Measurements from ENCODE around the gene NTSR1.

Gene NTSR1

GRCh38 chr20:62792940-62793756, 84.5 kb downstream of the NTSR1 start:
- H3K27ac ChIP-seq = peak overlapping the region in 18 of 21 experiments; percentile 63 to 95 (median 82)
- no peak overlapping the region for H3K4me3 ChIP-seq

GRCh38 chr20:62793757-62794006, 85.0 kb downstream of the NTSR1 start:
- peak overlapping the region in 20 of 21 experiments; percentile 63 to 95 (median 82) for H3K27ac ChIP-seq
- peak overlapping the region; percentile 9 to 70 (median 26) for H3K4me3 ChIP-seq

GRCh38 chr20:62794007-62794724, 85.5 kb downstream of the NTSR1 start:
- Histone ChIP-seq H3K27ac (peak overlapping the region in 20 of 21 experiments; percentile 63 to 95 (median 82)), H3K4me3 (peak overlapping the region; percentile 50 to 76 (median 58))

GRCh38 chr20:62795023-62795761, 86.6 kb downstream of the NTSR1 start:
- H3K4me3 ChIP-seq = peak overlapping the region; percentile 50 to 76 (median 58)
- H3K27ac ChIP-seq = peak overlapping the region in 20 of 21 experiments; percentile 14 to 95 (median 78)

DNA sequence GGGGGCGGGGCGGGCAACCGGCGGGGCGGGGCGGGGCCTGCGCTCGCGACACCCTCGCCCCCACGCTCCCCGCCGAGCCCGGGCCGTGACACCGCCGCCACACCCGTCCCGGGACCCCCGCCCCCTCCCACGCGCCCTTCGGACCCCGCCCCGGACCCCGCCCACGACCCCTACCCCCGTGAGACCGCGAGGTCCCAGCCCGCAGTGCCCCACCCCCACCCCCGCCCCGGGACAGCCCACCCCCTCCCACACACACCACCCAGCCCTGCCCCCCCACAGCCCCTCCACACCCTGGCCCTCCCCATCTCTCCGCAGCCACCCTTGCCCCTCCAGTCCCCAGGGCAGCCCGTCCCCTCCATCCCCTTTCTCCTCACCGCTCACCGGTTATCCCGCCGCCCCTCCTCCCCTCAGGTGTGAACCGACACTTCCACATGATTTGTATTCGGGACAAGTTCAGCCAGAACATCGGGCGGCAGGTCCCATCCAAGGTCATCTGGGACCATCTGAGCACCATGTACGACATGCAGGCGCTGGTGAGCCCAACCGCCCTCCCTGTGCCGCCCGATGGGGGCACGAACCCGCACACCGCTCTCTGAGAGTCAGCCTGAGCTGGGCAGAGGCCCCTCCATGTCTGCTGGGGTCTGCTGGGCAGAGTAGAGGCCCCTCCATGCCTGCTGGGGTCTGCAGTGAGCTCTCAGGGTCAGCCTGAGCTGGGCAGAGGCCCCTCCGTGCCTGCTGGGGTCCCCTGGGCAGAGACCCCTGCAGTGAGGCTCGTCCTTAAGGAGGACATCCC, 88.3 kb downstream of the NTSR1 start:
- H3K27ac ChIP-seq = peak overlapping the region; percentile 64 to 95 (median 88)
- peak overlapping the region; percentile 50 to 76 (median 58) for H3K4me3 ChIP-seq

DNA sequence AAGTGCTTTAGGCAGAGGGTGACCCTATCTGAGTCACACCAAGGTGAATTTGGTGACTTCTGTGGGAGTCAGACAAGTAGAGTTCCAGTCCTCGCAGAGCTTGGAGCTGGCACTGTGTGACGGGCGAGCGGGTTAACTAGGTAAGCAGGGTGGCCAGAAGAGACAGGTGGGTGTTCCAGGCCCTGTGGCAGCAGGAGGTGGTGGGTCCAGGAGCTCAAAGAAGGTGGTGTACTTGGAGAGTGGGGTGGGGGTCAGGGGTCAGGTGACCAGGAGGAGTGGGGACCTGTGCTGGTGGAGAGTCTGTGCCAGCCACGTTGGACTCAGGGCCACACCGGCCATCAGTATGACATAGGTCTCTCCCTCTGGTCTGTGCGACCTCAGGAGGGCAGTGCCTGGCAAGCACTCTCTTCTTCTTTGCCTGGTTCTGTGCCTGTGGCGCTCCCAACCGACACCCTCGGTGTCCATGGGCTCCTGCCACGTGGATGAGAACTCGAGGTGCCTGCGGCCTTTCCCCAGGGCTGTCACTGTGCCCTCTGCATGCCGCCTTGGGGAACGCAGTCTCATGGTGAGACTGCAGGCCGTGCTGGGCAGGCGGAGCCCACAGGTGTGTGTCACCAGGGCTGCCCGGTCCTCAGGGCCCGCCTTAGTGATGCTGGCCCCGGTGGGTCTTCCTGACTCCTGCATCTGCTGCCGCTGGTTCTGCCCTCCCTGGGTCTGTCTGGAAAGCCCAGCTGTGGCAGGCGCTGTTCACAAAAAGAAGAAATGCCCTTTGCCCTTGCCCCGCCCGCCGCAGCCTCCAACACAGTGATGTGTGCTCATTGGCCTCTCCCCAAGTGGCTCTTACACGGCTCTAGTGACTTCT, 89.3 kb downstream of the NTSR1 start:
- Histone ChIP-seq H3K4me3 (peak overlapping the region in 1 of 7 experiments; percentile 51), H3K27ac (peak overlapping the region in 7 of 21 experiments; percentile 82 to 95 (median 89))

- Histone ChIP-seq H3K27ac (no peak overlapping the region), H3K4me3 (no peak overlapping the region)
Observed at GRCh38 chr20:62799036-62799435, 90.4 kb downstream of the NTSR1 start.

GRCh38 chr20:62799459-62799858, 90.8 kb downstream of the NTSR1 start:
- H3K27ac ChIP-seq = no peak overlapping the region
- no peak overlapping the region for H3K4me3 ChIP-seq

- no peak overlapping the region for H3K27ac ChIP-seq
- no peak overlapping the region for H3K4me3 ChIP-seq
Observed at GRCh38 chr20:62799873-62800272, 91.2 kb downstream of the NTSR1 start.

DNA sequence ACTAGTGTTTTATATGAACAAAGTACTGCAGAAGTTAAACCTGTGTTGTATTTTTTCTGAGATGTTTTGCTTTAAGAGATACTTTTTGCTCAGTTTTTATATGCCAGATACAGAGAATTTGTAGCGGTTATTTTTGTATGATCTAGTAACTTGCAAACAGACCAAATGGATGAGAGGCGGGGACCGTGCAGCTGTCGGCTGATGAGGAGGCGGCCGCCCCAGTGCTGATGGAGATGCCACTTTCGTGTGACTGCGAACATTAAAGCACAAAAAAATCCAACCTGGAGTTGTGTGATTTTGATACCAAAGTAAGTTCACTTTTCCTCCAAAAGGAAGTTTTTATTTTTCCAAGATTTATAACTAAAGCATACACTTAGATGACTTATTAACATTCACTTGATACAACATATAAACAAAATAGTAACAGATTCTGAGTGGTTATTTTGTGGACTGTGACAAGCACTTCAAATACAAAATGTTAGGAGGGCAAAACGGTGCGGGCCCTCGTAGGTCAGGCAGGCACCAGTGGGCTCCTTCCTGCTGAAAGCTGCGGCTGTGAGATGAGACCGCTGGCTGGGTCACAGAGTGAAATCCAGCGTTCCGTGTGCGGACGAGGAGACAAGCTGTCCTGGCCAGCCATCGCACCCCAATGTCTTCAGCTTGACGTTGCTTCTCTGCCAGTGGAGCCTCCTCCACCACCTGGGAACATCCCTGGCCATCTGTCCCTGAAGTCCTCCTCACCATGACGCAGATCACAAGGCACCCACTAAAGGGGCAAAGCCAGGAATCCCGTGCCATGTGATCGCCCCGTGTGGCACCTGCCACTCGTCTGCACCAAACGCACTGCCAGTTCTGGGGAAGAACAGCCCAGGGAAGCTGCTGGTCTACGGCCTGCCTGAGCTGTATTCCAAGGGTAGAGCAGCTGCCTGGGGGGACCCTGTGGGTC, 92.0 kb downstream of the NTSR1 start:
- Histone ChIP-seq H3K4me3 (no peak overlapping the region), H3K27ac (no peak overlapping the region)

- Histone ChIP-seq H3K27ac (no peak overlapping the region), H3K4me3 (no peak overlapping the region)
Observed at GRCh38 chr20:62801284-62802010, 92.8 kb downstream of the NTSR1 start.

- Histone ChIP-seq H3K27ac (no peak overlapping the region), H3K4me3 (no peak overlapping the region)
Observed at GRCh38 chr20:62802026-62802712, 93.5 kb downstream of the NTSR1 start.

DNA sequence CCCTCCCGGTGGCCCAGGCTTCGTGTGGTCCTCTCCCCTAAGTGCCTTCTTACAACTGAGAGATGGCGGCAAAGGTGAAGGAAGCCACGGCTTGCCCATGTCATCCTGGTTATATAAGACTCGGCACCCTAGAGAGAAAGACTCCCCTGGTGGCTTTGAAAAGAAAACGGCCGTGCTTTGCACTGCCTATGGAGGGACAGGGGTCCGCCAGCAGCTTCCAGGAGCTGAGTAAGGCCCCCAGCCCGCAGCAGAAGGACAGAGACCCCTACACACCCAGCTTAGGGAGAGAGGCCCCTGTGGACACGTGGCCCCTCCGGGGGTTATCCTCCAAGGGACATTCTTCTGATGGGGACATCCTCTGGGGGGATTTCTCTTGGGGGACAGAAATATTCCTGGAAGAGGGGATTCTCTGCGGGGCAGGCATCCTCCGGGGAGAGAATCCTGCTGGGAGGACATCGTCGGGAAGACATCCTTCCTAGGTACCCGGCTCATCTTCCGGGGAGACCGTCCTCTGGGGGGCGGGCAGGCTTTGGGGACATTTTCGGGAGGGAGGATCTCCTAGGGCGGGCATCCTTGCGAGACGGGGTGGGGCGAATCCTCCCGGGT, 95.5 kb downstream of the NTSR1 start:
- H3K27ac ChIP-seq = peak overlapping the region; percentile 5 to 98 (median 92)
- H3K4me3 ChIP-seq = peak overlapping the region; percentile 74 to 99 (median 86)

DNA sequence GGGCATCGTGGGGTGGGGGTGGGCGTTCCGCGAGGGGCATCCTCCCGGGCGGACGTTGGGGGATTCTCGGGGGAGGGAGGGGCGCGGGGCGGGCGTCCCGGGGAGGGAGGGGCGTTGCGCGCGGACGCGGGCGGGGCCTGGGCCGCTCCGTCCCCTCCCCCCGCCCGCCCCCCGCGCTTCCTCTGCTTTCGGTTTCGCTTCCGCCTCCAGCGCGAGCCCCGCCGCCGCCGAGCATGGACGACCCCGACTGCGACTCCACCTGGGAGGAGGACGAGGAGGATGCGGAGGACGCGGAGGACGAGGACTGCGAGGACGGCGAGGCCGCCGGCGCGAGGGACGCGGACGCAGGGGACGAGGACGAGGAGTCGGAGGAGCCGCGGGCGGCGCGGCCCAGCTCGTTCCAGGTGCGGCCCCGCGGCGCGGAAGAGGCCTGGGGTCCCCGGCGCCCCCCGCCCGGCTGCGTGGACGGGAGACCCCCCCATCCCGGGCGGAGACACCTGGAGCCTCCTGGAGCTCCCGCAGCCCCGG, 96.1 kb downstream of the NTSR1 start, which contains the start of gene OGFR:
Gene OGFR, plus strand, starts transcription at position 209 of the 528 bp plus-strand sequence. Its CDS starts 25 bp downstream, at position 234.
- H3K27ac ChIP-seq = peak within 1 kb of the TSS; percentile 84 to 98 (median 93)
- H3K4me3 ChIP-seq = peak within 1 kb of the TSS; percentile 74 to 99 (median 86)

GRCh38 chr20:62805155-62805710, 96.6 kb downstream of the NTSR1 start:
- H3K27ac ChIP-seq = peak overlapping the region; percentile 84 to 98 (median 93)
- H3K4me3 ChIP-seq = peak overlapping the region; percentile 74 to 99 (median 86)

Data from skin epidermis (tissue), 12 donors.